ENCODE results near the gene SUSD1.

GRCh38 chr9:112042244-112042638 lies 132.9 kb downstream of the SUSD1 start:
- no peak for TF ChIP-seq POLR2A (IDR thresholded peaks at IDR 0.05)
- no peak for TF ChIP-seq CTCF (IDR thresholded peaks at IDR 0.05)
- no peak for TF ChIP-seq POLR2AphosphoS5 (IDR thresholded peaks at IDR 0.05)
